ENCODE results near the gene EYA3. TPM values are rescaled to one million over a fixed set of nuclear protein-coding genes. Genes with fewer than 3 reads are reported as not detected.
A peak's percentile ranks its signal among the peaks of the same experiment; 100 is the strongest.
"Not testable (repeated sequence)": the region's sequence is repeated elsewhere in the genome, so short reads cannot be mapped to it uniquely, and the experiment has no call there.

EYA3 gene
- total RNA-seq, 2 donors from 2014 or later = 12.5 to 13.8 TPM

GRCh38 chr1:28021064-28021463, 67.3 kb downstream of the EYA3 start:
- H3K27ac Mint-ChIP-seq = peak overlapping the region; percentile 66

GRCh38 chr1:28010969-28011368, 77.4 kb downstream of the EYA3 start:
- H3K4me1 Mint-ChIP-seq = peaks cover 7% of the 10 kb centered on the region
- H3K4me3 Mint-ChIP-seq = no peak overlapping the region
- no peaks in the 10 kb centered on the region for H3K9me3 ChIP-seq (ENCODE audit: control insufficient read depth, low read length, poor library complexity, severe bottlenecking)
- no peak overlapping the region for H3K27ac Mint-ChIP-seq
- H3K27me3 Mint-ChIP-seq = no peaks in the 10 kb centered on the region
- DNase-seq (no peak), ATAC-seq (no peak)
- H3K36me3 Mint-ChIP-seq (ENCODE audit: low read depth) = peaks cover 12% of the 10 kb centered on the region

More at GRCh38 chr1:28021064-28021463, 67.3 kb downstream of the EYA3 start:
- Mint-ChIP-seq H3K36me3 (ENCODE audit: low read depth) (peaks cover 4% of the 10 kb centered on the region), H3K4me3 (no peak overlapping the region), H3K4me1 (peaks cover 13% of the 10 kb centered on the region), H3K27me3 (no peaks in the 10 kb centered on the region)
- DNase-seq (no peak), ATAC-seq (no peak)
- no peaks in the 10 kb centered on the region for H3K9me3 ChIP-seq (ENCODE audit: control insufficient read depth, low read length, poor library complexity, severe bottlenecking)

GRCh38 chr1:28003117-28003516, 85.3 kb downstream of the EYA3 start:
- H3K36me3 Mint-ChIP-seq (ENCODE audit: low read depth); H3K9me3 ChIP-seq (ENCODE audit: control insufficient read depth, low read length, poor library complexity, severe bottlenecking); H3K27ac Mint-ChIP-seq; H3K4me1 Mint-ChIP-seq; DNase-seq; H3K4me3 Mint-ChIP-seq; H3K27me3 Mint-ChIP-seq; ATAC-seq: not testable (repeated sequence)

- H3K4me3 Mint-ChIP-seq = no peak overlapping the region
- ATAC-seq (no peak), DNase-seq (no peak)
- no peaks in the 10 kb centered on the region for H3K27me3 Mint-ChIP-seq
- H3K9me3 ChIP-seq (ENCODE audit: control insufficient read depth, low read length, poor library complexity, severe bottlenecking) = no peaks in the 10 kb centered on the region
- H3K27ac Mint-ChIP-seq = no peak overlapping the region
- no peaks in the 10 kb centered on the region for H3K36me3 Mint-ChIP-seq (ENCODE audit: low read depth)
- peaks cover 4% of the 10 kb centered on the region for H3K4me1 Mint-ChIP-seq
Observed at GRCh38 chr1:28002600-28002999, 85.8 kb downstream of the EYA3 start.

- peaks cover 5% of the 10 kb centered on the region for H3K4me1 Mint-ChIP-seq
Observed at GRCh38 chr1:27999055-27999454, 89.4 kb downstream of the EYA3 start.

GRCh38 chr1:27994526-27994925, 93.9 kb downstream of the EYA3 start:
- not testable (repeated sequence) for H3K36me3 Mint-ChIP-seq (ENCODE audit: low read depth)

More at GRCh38 chr1:27999055-27999454, 89.4 kb downstream of the EYA3 start:
- Mint-ChIP-seq H3K4me3 (no peak overlapping the region), H3K27ac (no peak overlapping the region), H3K27me3 (no peaks in the 10 kb centered on the region), H3K36me3 (ENCODE audit: low read depth) (peaks cover 3% of the 10 kb centered on the region)
- H3K9me3 ChIP-seq (ENCODE audit: control insufficient read depth, low read length, poor library complexity, severe bottlenecking) = no peaks in the 10 kb centered on the region
- ATAC-seq = no peak
- DNase-seq = no peak

GRCh38 chr1:27994060-27994459, 94.3 kb downstream of the EYA3 start:
- Mint-ChIP-seq H3K27me3 (no peaks in the 10 kb centered on the region), H3K36me3 (ENCODE audit: low read depth) (peaks cover 7% of the 10 kb centered on the region), H3K4me3 (no peak overlapping the region), H3K27ac (no peak overlapping the region), H3K4me1 (peaks cover 18% of the 10 kb centered on the region)
- no peak for DNase-seq
- ATAC-seq = no peak
- H3K9me3 ChIP-seq (ENCODE audit: control insufficient read depth, low read length, poor library complexity, severe bottlenecking) = no peaks in the 10 kb centered on the region

More at GRCh38 chr1:27994526-27994925, 93.9 kb downstream of the EYA3 start:
- not testable (repeated sequence) for ATAC-seq; H3K4me3 Mint-ChIP-seq; H3K27ac Mint-ChIP-seq; H3K9me3 ChIP-seq (ENCODE audit: control insufficient read depth, low read length, poor library complexity, severe bottlenecking); DNase-seq; H3K27me3 Mint-ChIP-seq
- peaks cover 18% of the 10 kb centered on the region for H3K4me1 Mint-ChIP-seq

GRCh38 chr1:27993241-27993640, 95.2 kb downstream of the EYA3 start:
- DNase-seq = no peak
- Mint-ChIP-seq H3K36me3 (ENCODE audit: low read depth) (peaks cover 7% of the 10 kb centered on the region), H3K4me3 (peak overlapping the region; percentile 19), H3K4me1 (peaks cover 18% of the 10 kb centered on the region), H3K27me3 (no peaks in the 10 kb centered on the region), H3K27ac (peak overlapping the region; percentile 79)
- no peaks in the 10 kb centered on the region for H3K9me3 ChIP-seq (ENCODE audit: control insufficient read depth, low read length, poor library complexity, severe bottlenecking)
- peak; percentile 70 for ATAC-seq

GRCh38 chr1:27992276-27992675, 96.1 kb downstream of the EYA3 start:
- H3K9me3 ChIP-seq (ENCODE audit: control insufficient read depth, low read length, poor library complexity, severe bottlenecking) = no peaks in the 10 kb centered on the region
- DNase-seq (peak; percentile 17 to 36 (median 33)), ATAC-seq (peak; percentile 94)
- Mint-ChIP-seq H3K27ac (peak overlapping the region; percentile 79), H3K27me3 (no peaks in the 10 kb centered on the region), H3K4me1 (peaks cover 16% of the 10 kb centered on the region), H3K4me3 (peak overlapping the region; percentile 31), H3K36me3 (ENCODE audit: low read depth) (peaks cover 3% of the 10 kb centered on the region)

- no peaks in the 10 kb centered on the region for H3K9me3 ChIP-seq (ENCODE audit: control insufficient read depth, low read length, poor library complexity, severe bottlenecking)
- H3K4me3 Mint-ChIP-seq = peak overlapping the region; percentile 49
- ATAC-seq (no peak), DNase-seq (no peak)
- no peak overlapping the region for H3K27ac Mint-ChIP-seq
- H3K4me1 Mint-ChIP-seq = peaks cover 19% of the 10 kb centered on the region
- H3K36me3 Mint-ChIP-seq (ENCODE audit: low read depth) = peaks cover 3% of the 10 kb centered on the region
- H3K27me3 Mint-ChIP-seq = no peaks in the 10 kb centered on the region
Observed at GRCh38 chr1:27990920-27991537, 97.4 kb downstream of the EYA3 start.

- H3K4me3 Mint-ChIP-seq = no peak overlapping the region
- peaks cover 2% of the 10 kb centered on the region for H3K36me3 Mint-ChIP-seq (ENCODE audit: low read depth)
- DNase-seq (no peak), ATAC-seq (no peak)
- peaks cover 2% of the 10 kb centered on the region for H3K4me1 Mint-ChIP-seq
- no peak overlapping the region for H3K27ac Mint-ChIP-seq
- no peaks in the 10 kb centered on the region for H3K27me3 Mint-ChIP-seq
- H3K9me3 ChIP-seq (ENCODE audit: control insufficient read depth, low read length, poor library complexity, severe bottlenecking) = no peaks in the 10 kb centered on the region
Observed at GRCh38 chr1:27981145-27981544, 107.3 kb downstream of the EYA3 start.

- no peaks in the 10 kb centered on the region for H3K9me3 ChIP-seq (ENCODE audit: control insufficient read depth, low read length, poor library complexity, severe bottlenecking)
- peaks cover 2% of the 10 kb centered on the region for H3K36me3 Mint-ChIP-seq (ENCODE audit: low read depth)
- H3K4me1 Mint-ChIP-seq = peaks cover 2% of the 10 kb centered on the region
- H3K27ac Mint-ChIP-seq = no peak overlapping the region
- DNase-seq (no peak), ATAC-seq (no peak)
- no peak overlapping the region for H3K4me3 Mint-ChIP-seq
- H3K27me3 Mint-ChIP-seq = no peaks in the 10 kb centered on the region
Observed at GRCh38 chr1:27980216-27980845, 108.1 kb downstream of the EYA3 start.

- H3K4me3 Mint-ChIP-seq = no peak overlapping the region
- H3K9me3 ChIP-seq (ENCODE audit: control insufficient read depth, low read length, poor library complexity, severe bottlenecking) = no peaks in the 10 kb centered on the region
- H3K4me1 Mint-ChIP-seq = peaks cover 2% of the 10 kb centered on the region
- H3K27ac Mint-ChIP-seq = no peak overlapping the region
- ATAC-seq (no peak), DNase-seq (no peak)
- H3K36me3 Mint-ChIP-seq (ENCODE audit: low read depth) = peaks cover 2% of the 10 kb centered on the region
- H3K27me3 Mint-ChIP-seq = no peaks in the 10 kb centered on the region
Observed at GRCh38 chr1:27979859-27980201, 108.6 kb downstream of the EYA3 start.

All from T-helper 17 cell (primary cell).